Stimulated activated CD4-positive, alpha-beta T cell treated with anti-CD3 and anti-CD28 coated beads, Interleukin-2, amount 100 ng/mL, for 48 hours (primary cell): ENCODE measurements around the gene WDR89.
"Not testable (repeated sequence)": the region's sequence is repeated elsewhere in the genome, so short reads cannot be mapped to it uniquely, and the experiment has no call there.

ENCODE experiments used
- DNase-seq, 2 donors: peaks; one replicate each; pipeline ENCODE4 v3.0.0-alpha.2; 2020

The WDR89 gene

GRCh38 chr14:63641473-63642228, at the start of gene WDR89:
WDR89 (minus strand) TSS chr14:63641871; CDS start chr14:63599942, 41,929 bp downstream.
- peak; percentile 88 to 92 for DNase-seq

- no peak for DNase-seq
Observed at GRCh38 chr14:63689132-63689531, 47.5 kb upstream of the WDR89 start.

GRCh38 chr14:63686926-63687325, 45.3 kb upstream of the WDR89 start:
- no peak for DNase-seq

GRCh38 chr14:63685401-63685800, 43.7 kb upstream of the WDR89 start:
- DNase-seq: no peak

GRCh38 chr14:63682727-63683593, 41.3 kb upstream of the WDR89 start:
- no peak for DNase-seq

- DNase-seq: no peak
Observed at GRCh38 chr14:63678536-63678935, 36.9 kb upstream of the WDR89 start.

GRCh38 chr14:63677891-63678379, 36.3 kb upstream of the WDR89 start:
- no peak for DNase-seq

- DNase-seq: no peak
Observed at GRCh38 chr14:63676615-63677014, 34.9 kb upstream of the WDR89 start.

GRCh38 chr14:63673886-63674497, 32.3 kb upstream of the WDR89 start:
- no peak for DNase-seq

- no peak for DNase-seq
Observed at GRCh38 chr14:63673255-63673654, 31.6 kb upstream of the WDR89 start.

- DNase-seq: no peak
Observed at GRCh38 chr14:63672417-63673180, 30.9 kb upstream of the WDR89 start.

GRCh38 chr14:63671987-63672386, 30.3 kb upstream of the WDR89 start:
- no peak for DNase-seq

- DNase-seq: no peak
Observed at GRCh38 chr14:63670692-63671091, 29.0 kb upstream of the WDR89 start.

- DNase-seq: no peak
Observed at GRCh38 chr14:63666335-63666734, 24.7 kb upstream of the WDR89 start.

- no peak for DNase-seq
Observed at GRCh38 chr14:63663428-63664341, 22.0 kb upstream of the WDR89 start.

- no peak for DNase-seq
Observed at GRCh38 chr14:63662776-63663175, 21.1 kb upstream of the WDR89 start.

- DNase-seq: not testable (repeated sequence)
Observed at GRCh38 chr14:63661881-63662280, 20.2 kb upstream of the WDR89 start.

GRCh38 chr14:63659726-63660125, 18.1 kb upstream of the WDR89 start:
- DNase-seq: no peak

GRCh38 chr14:63656194-63656593, 14.5 kb upstream of the WDR89 start:
- DNase-seq: no peak

GRCh38 chr14:63654936-63655335, 13.3 kb upstream of the WDR89 start:
- DNase-seq: no peak

- no peak for DNase-seq
Observed at GRCh38 chr14:63654346-63654745, 12.7 kb upstream of the WDR89 start.

GRCh38 chr14:63652406-63652805, 10.7 kb upstream of the WDR89 start:
- no peak for DNase-seq
